Activated gamma-delta T cell treated with Interleukin-2 at 50 U/mL for 16 hours (primary cell): ENCODE data around the gene STS.

Source experiments
- DNase-seq: peaks from one replicate; pipeline ENCODE4 v3.0.0-alpha.2; 2020

Gene STS, protein sequence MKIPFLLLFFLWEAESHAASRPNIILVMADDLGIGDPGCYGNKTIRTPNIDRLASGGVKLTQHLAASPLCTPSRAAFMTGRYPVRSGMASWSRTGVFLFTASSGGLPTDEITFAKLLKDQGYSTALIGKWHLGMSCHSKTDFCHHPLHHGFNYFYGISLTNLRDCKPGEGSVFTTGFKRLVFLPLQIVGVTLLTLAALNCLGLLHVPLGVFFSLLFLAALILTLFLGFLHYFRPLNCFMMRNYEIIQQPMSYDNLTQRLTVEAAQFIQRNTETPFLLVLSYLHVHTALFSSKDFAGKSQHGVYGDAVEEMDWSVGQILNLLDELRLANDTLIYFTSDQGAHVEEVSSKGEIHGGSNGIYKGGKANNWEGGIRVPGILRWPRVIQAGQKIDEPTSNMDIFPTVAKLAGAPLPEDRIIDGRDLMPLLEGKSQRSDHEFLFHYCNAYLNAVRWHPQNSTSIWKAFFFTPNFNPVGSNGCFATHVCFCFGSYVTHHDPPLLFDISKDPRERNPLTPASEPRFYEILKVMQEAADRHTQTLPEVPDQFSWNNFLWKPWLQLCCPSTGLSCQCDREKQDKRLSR

DNA sequence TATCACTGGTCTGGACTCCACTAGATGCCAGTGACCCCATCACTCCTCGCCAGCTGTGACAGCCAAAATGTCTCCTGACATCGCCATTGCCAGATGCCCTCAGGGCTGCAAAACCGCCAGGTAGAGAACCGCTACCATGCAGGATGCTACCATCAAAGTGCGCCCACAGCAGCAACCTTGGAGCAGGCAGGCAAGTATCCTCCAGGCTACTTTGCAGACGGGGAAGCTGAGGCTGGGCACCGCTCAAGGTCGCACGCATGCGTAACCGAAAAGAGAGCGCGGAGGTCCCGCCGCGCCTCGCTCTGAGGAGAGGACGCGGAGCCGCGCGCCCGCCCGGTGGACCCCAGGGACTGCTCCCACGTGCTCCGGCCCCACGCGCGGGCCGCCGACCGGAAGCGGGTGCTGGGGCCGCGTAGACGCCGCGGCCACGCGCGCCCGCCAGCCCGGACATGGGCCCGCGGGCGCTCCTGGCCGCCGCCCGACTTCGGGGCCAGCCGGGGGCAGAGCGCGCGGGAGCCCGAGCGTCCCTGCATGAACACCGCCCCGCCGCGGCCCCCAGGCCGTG, at the start of gene STS:
Gene STS, plus strand, starts transcription at position 300 of the 565 bp plus-strand sequence. CDS start 105,488 bp downstream, outside the sequence.
- DNase-seq, result peak; percentile 29

DNA sequence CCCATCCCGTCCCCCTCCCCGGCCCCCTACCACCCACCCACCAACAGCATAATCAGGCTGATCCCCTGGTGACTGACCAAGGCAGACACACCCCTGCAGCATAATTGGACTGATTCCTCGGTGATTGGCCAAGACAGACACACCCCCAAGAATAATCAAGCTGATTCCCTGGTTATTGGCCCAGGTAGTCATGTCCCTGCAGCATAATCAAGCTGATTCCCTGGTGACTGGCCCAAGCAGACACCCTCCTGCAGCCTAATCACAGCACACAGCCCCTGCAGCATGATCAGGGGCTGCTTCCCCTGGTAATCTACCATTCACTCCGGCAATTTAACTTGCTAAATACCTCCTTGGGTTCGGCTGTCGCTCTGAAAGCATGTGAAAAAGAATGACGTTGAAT, 47.5 kb upstream of the STS start:
- no peak for DNase-seq

DNA sequence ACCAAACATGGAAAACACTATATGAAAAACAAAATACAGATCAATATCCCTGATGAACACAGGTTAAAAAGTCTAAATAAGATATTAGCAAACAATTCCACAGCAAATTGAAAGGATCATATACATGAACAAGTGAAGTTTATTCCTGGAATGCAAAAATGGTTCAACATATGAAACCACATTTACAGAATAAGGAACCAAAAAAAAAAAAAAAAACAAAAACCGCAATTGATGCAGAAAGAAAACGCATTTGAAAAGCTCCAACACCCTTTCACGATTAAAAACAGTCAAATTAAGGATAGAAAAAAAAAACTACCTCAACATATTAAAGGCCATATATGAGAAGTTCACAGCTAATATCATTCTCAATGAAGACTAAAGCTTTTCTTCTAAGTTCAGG, 45.4 kb upstream of the STS start:
- DNase-seq, result no peak

DNA sequence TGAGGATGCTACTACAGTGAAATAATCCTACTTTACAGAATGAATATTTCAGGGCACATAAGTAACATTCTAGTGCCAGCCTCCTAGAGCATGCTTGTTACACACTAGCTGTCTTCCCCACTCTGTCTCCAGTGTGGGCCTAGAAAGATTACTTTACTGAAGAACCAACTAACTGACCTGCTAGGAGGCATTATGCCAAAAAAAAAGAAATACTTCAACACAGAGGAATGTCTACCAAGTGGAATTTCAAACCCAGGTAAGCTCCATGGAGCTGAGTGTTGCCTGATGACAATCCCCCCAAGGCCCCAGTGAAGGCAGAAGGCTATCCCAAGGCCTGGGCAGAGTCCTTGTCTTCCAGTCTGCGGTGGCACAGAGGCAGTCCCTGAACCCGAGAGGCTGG, 40.9 kb upstream of the STS start:
- no peak for DNase-seq

DNA sequence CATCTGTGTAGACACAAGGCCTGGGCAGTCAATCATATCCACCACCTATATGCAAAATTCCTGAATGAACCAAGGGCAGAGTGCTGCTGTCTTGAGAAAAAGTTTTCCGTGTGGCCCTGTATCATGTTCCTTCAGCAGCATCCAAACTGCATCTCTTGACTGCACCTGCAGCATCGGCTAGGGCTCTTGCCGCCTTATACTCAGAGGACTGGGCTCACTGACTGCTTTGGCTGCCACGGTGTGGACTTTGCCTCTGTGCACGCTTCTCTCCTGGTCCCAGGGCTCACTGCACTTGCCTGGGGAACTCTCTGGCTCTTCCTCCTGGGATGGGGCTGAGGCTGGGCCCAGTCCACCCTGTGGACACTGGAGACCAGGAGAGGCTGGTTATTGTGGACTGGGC, 39.5 kb upstream of the STS start:
- DNase-seq, result no peak

DNA sequence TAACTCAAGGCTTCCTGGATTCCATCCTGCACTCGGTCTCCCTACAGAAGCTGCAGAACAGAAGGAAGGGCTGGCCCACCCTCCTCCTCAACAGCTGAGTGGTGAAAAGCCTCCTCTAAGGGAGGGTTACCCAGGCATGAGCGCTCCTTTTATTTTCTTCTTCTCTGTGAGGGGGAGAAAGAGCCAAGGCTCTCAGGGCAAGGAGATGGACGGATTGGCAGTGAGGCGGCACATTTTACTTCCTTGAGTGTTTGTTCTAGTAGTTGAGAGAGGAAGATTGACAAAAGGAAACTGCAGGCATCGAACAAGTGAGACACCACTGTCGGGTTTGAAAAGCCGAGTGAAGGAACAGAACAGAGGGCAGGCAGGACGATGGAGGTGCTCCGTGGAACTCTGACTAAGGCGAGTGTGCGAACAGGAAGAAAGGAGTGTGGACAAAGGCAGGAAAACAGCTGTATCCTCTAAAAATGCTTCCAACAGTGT, 38.4 kb upstream of the STS start:
- no peak for DNase-seq

DNA sequence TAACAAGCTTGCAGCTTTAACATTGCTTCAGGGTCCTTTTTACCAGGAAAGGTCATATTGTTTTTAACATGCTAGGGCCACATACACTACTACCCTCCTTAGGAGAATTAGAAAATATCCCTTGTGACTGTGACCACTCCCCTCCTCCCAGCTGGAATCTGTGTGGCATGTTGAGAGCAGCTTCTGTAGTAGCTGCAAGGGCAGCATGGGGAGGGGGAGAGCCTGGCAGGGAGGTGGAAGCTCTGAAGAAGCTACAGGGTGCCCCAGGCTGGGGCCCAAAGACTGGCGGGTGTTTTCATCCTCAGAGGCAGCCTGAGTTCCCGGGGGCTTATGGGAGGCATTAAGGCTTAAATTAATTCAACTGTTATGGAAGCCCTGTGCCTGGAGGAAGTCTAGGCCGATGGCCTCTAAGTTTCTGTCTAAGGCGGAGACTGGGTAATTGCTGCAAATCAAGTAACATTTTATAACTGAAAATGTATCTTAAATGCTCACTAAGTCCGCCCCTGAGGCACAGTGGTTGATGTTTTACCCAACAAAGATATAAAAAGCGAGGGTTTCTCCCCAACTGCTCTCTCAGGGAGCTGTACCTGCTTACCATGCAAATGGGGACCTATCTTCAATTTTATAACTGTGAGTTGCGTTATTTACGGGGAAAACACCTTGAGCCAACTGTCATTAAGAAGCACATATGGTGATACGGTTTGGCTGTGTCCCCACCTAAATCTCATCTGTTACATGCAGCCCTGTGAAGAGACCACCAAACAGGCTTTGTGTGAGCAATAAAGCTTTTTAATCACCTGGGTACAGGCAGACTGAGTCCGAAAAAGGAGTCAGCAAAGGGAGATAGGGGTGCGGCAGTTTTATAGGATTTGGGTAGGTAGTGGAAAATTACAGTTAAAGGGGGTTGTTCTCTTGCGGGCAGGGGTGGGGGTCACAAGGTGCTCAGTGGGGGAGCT, 37.4 kb upstream of the STS start:
- no peak for DNase-seq

DNA sequence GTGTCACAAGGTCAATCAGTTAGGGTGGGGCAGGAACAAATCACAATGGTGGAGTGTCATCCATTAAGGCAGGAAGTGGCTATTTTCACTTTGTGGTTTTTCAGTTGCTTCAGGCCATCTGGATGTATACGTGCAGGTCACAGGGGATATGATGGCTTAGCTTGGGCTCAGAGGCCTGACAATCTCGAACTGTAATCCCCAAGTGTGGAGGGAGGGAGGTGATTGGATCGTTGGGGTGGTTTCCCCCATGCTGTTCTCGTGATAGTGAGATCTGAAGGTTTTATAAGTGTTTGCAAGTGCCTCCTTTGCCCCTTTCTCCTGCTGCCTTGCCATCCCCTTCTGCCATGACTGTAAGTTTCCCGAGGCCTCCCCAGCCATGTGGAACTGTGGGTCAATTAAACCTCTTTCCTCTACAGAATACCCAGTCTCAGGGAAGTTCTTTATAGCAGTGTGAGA, 36.7 kb upstream of the STS start:
- no peak for DNase-seq

DNA sequence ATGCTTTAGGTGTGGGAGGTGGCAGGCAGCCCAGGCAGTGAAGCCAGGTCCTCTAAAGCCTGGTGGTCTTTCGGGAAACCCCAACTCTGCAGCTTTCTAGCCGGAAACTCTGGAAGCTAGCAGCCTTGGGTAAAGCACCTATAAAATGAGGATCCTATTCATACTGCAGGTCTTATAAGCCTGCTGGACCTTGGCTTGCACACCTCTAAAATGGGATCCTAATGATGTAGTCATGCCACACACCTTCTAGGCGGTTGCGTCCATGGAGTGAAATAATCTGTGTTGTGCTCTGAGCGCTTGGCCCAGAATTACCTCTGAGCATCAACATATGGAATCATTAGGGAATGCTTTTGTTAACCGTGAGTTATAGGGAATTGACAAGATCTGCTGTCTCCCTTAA, 36.0 kb upstream of the STS start:
- no peak for DNase-seq

DNA sequence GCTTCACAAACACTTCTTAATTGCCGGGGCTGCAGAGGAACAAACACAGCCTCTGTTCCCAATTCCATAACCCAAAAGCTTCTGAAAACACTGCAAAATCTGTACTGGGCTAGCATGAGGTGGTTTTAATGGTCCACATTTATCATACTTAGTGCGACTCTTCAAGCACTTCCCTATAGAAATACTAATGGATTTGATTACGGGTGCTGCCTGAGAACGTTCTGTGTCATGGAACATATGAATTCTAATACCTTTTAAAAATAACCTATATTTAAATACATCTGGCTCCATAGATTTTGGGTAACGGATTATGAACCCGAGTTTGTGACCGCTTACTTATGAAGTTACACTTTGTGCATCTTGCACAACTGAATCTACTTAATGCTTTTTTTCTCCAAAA, 35.4 kb upstream of the STS start:
- DNase-seq, result no peak

DNA sequence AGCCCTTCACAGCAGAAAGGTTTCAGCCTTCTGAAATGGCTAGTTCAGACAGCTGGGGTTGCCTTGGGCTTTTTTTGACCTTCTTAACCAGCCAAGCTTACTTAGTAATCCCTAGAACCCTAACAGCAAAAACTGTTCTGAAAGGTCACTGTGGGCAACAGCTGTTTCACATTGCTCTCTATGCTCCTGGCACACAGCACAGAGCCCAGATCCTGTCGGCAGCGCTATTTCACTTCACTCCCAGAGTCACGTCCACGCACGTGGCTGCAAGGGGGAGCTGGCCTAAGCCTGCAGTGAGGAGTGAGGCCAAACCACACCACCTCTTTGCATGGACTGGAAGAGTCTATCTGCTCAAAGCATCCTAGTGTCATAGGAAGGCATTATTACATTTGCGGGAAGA, 32.0 kb upstream of the STS start:
- DNase-seq, result no peak

DNA sequence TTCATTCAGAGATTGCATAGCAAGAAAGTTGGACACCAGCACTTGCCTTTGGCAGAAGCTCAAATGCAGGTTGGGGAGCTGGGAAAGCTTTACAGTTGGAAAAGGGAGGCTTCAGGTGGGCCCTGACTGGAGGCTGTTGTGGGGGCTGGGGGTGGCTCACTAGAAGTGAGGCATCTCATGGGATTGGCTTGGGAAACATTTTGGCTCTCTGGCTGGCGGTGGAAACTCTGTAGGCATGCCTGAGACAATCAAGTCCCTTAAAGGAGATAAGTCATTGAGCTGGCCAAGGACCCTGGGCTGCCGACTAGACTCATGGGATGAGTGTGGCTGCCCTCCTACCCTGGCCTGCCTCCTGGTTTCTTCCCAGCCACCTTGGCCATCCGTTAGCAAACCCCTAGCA, 31.4 kb upstream of the STS start:
- DNase-seq, result no peak

DNA sequence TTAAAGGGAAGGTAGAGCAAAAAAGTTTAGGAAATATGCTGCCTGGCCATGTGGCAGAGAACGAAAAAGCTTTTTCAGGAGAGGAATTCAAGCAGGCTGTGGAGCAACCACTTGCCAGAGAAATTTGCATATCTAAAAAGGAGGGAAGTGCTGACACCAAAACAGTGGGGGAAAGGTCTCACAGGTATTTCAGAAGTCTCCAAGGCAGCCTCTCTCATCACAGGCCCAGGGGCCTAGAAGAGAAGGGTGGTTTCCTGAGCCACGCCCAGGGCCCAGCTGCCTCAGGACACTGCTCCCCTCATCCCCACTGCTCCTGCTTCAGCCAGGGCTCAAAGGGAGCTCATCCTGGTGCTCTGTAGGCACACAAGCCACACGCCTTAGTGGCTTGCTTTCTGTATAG, 29.9 kb upstream of the STS start:
- DNase-seq, result no peak

DNA sequence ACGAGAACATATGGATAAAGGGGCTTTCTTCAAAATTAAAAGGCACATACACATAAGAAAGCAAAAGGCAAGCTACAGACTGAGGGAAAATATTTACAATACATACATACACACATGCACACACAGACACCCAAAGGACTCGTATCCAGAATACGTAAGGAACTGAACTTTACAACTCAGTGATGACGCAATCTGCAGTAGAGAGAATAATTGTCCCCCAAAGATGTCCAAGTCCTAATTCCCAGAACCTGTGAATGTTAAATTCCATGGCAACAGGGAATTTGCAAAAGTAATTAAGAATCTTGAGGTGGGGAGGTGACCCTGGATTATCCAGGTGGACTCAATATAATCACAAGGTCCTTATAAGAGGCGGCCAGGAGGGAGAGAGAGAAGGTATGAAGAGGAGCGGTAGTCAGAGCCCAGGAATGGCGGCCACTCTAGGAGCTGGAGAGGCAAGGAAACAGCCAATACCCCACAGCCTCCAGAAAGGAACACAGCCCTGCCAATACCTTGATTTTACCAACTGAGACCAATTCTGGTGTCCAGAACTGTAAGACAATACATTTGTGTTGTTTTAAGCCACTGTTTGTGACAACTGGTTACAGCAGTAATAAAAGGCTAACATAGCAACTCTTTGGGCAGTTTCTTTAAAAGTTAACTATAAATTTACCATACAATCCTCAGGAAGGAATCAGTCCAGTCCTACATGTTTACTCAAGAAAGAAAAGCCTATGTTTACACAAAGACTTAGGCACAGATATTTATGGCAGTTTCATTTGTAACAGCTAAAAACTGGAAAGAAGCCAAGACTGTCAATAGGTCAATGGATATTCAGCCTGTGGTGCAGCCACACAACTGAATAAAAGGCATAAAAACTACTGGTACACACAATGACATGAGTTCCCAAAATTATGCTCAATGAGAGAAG, 27.3 kb upstream of the STS start:
- DNase-seq, result no peak

DNA sequence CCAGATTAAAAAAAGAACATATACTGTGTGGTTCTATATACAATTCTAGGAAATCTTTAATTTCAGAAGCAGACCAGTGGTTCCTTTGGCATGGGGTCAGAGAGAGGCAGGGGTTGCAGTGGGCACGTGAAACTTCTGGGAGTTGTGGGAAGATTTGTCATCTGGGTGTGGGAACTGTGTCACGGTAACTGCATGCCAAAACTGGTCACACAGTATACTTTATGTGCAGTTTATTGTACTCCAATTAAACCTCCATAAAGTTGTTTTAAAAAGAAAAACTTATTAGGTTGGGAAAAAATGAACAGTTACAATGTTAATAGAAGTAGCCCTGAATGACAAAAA, 26.7 kb upstream of the STS start:
- DNase-seq, result no peak

DNA sequence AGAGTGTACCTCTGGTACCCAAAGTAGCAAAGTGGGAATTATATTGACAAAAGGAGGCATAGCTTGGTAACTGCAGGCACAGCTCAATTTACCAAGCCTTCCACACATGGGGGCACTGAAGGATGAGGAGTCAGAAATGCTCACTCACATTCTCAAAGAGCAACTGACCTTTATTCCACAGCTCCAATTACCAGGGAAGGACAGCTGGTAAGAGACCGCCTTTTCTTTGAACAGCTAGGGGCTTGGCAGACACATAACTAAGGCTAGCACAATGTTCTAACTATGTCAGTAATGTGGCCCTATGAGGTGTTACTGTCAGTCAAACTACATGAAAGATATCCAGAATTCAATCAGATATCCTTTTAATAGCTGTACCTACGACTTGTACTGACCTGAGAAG, 20.5 kb upstream of the STS start:
- no peak for DNase-seq

DNA sequence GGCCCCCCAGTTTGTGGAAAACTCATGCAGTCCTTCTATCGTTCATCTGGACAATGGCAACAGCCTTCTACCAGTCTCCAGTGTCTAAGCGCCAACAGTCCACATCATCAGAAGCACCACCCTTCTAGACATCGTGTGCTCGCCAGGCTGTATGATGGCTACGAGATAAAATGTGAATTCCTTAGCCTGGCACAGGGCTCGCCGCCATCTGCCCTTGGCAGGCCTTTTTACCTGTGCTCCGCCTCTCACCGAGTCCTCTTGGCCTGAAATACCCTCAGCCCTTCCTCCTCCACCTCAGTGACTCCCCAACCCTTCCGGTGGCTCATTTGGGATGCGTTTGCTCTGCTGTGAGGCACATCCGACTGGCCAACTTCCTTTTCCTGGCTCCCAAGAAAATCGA, 15.9 kb upstream of the STS start:
- DNase-seq, result no peak

DNA sequence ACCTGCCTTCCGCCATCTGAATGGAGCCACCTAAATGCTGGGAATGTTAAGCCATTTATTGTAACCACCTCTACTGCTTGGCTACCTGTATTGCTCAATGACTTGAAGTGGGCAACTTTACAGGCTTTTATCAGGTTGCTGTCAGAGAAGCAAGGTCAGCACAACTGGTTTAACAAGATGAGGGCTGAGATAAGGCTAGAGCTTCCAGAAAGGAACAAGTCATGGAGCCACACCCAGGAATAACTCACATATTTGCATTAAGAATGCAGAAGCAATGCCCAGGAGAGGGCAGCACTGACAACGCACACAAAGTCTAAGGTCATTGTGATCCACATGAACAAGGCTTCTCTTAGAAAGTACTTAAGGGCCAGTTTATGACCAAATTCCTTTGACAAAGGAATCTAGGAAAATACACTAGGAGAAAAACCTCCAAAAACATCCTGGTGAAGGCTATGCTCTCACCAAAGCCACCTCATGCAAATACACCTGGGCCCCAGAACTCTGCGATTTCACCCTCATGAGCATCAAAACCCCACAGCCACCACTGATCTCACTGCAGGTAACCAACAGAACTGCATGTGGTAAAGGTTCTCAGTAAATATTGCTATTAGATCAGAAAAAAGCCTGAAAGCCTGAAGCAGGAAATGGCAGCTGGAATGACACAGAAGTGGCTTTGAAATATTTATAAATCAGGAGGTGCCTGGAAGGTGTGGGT, 15.0 kb upstream of the STS start:
- DNase-seq, result peak; percentile 16

DNA sequence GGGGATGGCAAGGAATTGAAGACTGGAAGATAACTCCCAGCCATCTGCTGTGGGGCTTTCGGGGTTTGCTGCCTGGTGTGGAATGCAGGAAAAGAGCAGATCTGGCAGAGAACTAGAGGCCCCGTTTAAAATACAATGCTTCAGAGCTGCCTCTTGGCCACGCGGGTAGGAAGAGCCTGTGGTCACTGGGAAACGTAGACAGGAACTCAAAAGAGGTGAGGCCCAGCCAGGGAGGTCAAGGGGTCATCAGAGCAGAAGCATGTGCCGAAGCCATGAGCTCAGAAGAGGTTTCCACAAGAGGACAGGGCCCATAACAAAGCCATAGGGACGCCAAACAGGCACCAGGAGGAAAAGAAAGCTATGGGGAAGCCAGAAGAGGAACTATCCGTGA, 14.5 kb upstream of the STS start:
- DNase-seq, result no peak

DNA sequence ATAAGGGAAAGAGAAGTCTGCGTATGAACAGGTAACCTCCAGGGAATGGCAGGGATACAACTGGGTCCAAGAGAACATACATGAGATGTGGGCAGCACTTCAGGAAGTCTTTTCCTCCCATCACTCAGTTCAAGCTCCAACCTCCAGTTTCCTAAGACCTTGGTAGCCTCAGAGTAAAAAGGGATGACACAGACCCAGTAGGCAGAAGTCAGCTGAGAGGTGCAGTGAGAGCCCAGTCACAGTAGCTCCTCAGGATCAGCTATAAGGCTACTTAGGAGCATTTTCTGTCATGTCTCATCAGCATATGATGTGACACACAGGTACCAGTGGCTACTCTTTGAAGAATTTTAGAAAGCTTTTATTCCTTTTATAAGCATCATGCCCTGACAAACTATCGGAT, 12.5 kb upstream of the STS start:
- no peak for DNase-seq
